HepG2 (cell line): ENCODE data around the gene RHOT2. TPM values are rescaled to one million over a fixed set of nuclear protein-coding genes. Genes with fewer than 3 reads are reported as not detected.
A peak's percentile ranks its signal among the peaks of the same experiment; 100 is the strongest.
"Not testable (repeated sequence)": the region's sequence is repeated elsewhere in the genome, so short reads cannot be mapped to it uniquely, and the experiment has no call there.

ENCODE experiments used
- ATAC-seq: fragments of 200-7000 bp; cut with Tn5 transposase; 3 replicates; pipeline ENCODE4 v1.9.1; 2020; ENCODE audit warnings: mild to moderate bottlenecking, moderate library complexity
- BruUV-seq: library from RNA; stranded (reverse); fragments of 400-500 nt; replicated peaks from 2 replicates; lab custom pipeline; 2021; lab: Mats Ljungman, UMichigan
- CTCF ChIA-PET: fragments of 300-600 bp; formaldehyde crosslinking; extraction: SDS; loops from one replicate; lab custom pipeline; 2021; ENCODE audit warnings: low total read pairs, inconsistent platforms, low intra/inter-chr PET ratio; lab: Yijun Ruan, JAX
- POLR2A ChIA-PET: fragments of 350-600 bp; sonication (Branson Sonifier 250); formaldehyde crosslinking; loops from one replicate; lab custom pipeline; 2020; ENCODE audit warnings: antibody characterized with exemption, inconsistent platforms; lab: Yijun Ruan, JAX
- DNase-seq: peaks from one replicate; pipeline ENCODE4 v3.0.0-alpha.2; 2015; ENCODE audit warnings: low spot score
- FAIRE-seq: peaks from 3 replicates; lab custom pipeline; 2011; peaks lifted over from hg19 to GRCh38; lab: Jason Lieb, UNC
- H2AFZ ChIP-seq: one replicate; pipeline ENCODE4 v1.6.1; 2011; ENCODE audit warnings: low read length, inconsistent platforms
- H3K27ac ChIP-seq: fragments of 300-600 bp; 3 replicates; pipeline ENCODE4 v1.8.0; 2011; ENCODE audit warnings: mixed run types, mild to moderate bottlenecking, mixed read lengths, low read length, inconsistent platforms; ENCODE audit not compliant: insufficient read depth; ENCODE audit errors: extremely low read length
- H3K27me3 ChIP-seq, 2 experiments: fragments of 200-600 bp in 1 of 2; 2 replicates in 1 of 2; 3 replicates in 1 of 2; pipeline versions ENCODE4 v1.6.0 to v1.8.0; 2011; ENCODE audit warnings: low read length in 2 of 2, mild to moderate bottlenecking in 2 of 2, moderate library complexity in 2 of 2, inconsistent platforms in 1 of 2; ENCODE audit not compliant: insufficient read depth in 2 of 2, control insufficient read depth in 1 of 2
- H3K36me3 ChIP-seq, 2 experiments: fragments of 200-600 bp in 1 of 2; replicated peaks in 1 of 2; 2 replicates in 1 of 2; 3 replicates in 1 of 2; pipeline versions ENCODE4 v1.5.1 to v1.8.0; 2011; ENCODE audit warnings: low read length in 2 of 2, inconsistent platforms in 1 of 2; ENCODE audit not compliant: insufficient read depth in 2 of 2, control insufficient read depth in 1 of 2
- H3K4me1 ChIP-seq: 2 replicates; pipeline ENCODE4 v1.5.1; 2012; ENCODE audit warnings: low read length, inconsistent platforms; ENCODE audit not compliant: insufficient read depth
- H3K4me2 ChIP-seq: 2 replicates; pipeline ENCODE4 v1.6.0; 2011; ENCODE audit warnings: low read depth, low read length, inconsistent platforms
- H3K4me3 ChIP-seq, 3 experiments: fragments of 200-600 bp in 1 of 3; sonication (generic), shearing (Covaris generic) in 1 of 3; replicated peaks in 1 of 3; 2 replicates each; pipeline ENCODE4 v1.5.1; 2011 to 2016; ENCODE audit warnings: low read length in 3 of 3, inconsistent platforms in 2 of 3, low read depth in 2 of 3, mild to moderate bottlenecking in 2 of 3, control low read depth in 1 of 3, mixed read lengths in 1 of 3; ENCODE audit not compliant: insufficient read depth in 1 of 3
- H3K79me2 ChIP-seq: one replicate; pipeline ENCODE4 v1.6.1; 2011; ENCODE audit warnings: low read length, inconsistent platforms; ENCODE audit not compliant: insufficient read depth
- H3K9ac ChIP-seq: 2 replicates; pipeline ENCODE4 v1.6.0; 2011; ENCODE audit warnings: mild to moderate bottlenecking, low read depth, low read length, inconsistent platforms; ENCODE audit not compliant: insufficient read depth
- H3K9me3 ChIP-seq: 2 replicates; pipeline ENCODE4 v1.5.1; 2012; ENCODE audit warnings: mild to moderate bottlenecking, low read length
- H4K20me1 ChIP-seq: 2 replicates; pipeline ENCODE4 v1.6.0; 2011; ENCODE audit warnings: inconsistent platforms, mild to moderate bottlenecking, low read length, moderate library complexity; ENCODE audit not compliant: insufficient read depth
- ELF3 ChIP-seq: IDR thresholded peaks from 2 replicates; pipeline ENCODE4 v1.6.1; 2016; ENCODE audit warnings: missing genetic modification reagents, missing compliant biosample characterization
- FOSL2 ChIP-seq: sonication (generic); formaldehyde crosslinking; IDR thresholded peaks from 2 replicates; pipeline ENCODE4 v1.4.0; 2020; ENCODE audit warnings: missing genetic modification reagents
- GATAD2A ChIP-seq: IDR thresholded peaks from 2 replicates; pipeline ENCODE4 v1.6.1; 2016
- PITX1 ChIP-seq: sonication (generic); formaldehyde crosslinking; IDR thresholded peaks from 2 replicates; pipeline ENCODE4 v1.5.1; 2020; ENCODE audit warnings: mild to moderate bottlenecking, missing genetic modification reagents
- RCOR2 ChIP-seq: IDR thresholded peaks from 2 replicates; pipeline ENCODE4 v1.6.1; 2016; ENCODE audit warnings: missing biosample characterization, missing genetic modification reagents
- SP5 ChIP-seq: IDR thresholded peaks from 2 replicates; pipeline ENCODE4 v1.6.1; 2016; ENCODE audit warnings: low read depth, borderline replicate concordance
- YEATS4 ChIP-seq: sonication (generic); formaldehyde crosslinking; IDR thresholded peaks from 2 replicates; pipeline ENCODE4 v1.4.0; 2020; ENCODE audit warnings: missing genetic modification reagents, borderline replicate concordance
- ZBTB33 ChIP-seq: sonication (generic); formaldehyde crosslinking; IDR thresholded peaks from 2 replicates; pipeline ENCODE4 v1.4.0; 2020; ENCODE audit warnings: missing genetic modification reagents
- ZMYM2 ChIP-seq: sonication (generic); formaldehyde crosslinking; IDR thresholded peaks from 2 replicates; pipeline ENCODE4 v1.8.0; 2022; ENCODE audit warnings: mild to moderate bottlenecking, missing genetic modification reagents
- ZNF792 ChIP-seq: IDR thresholded peaks from 2 replicates; pipeline ENCODE4 v1.6.1; 2016
- WGBS: methylation state at CpG from one replicate; pipeline ENCODE4 v1.1.6; 2017; ENCODE audit warnings: low lambda C conversion rate; 5-methylcytosine and 5-hydroxymethylcytosine counted together
- in situ Hi-C: cut with HindIII; loops from 2 replicates; pipeline ENCODE4 v1.10.0; 2017; ENCODE audit warnings: low pct_unique_long_range_greater_than_20kb; ENCODE audit not compliant: extremely low pct_ligation_motif_present
- intact Hi-C: fragments of 100-400 bp; cut with micrococcal nuclease; formaldehyde crosslinking; loops from one replicate; pipeline ENCODE4 v1.10.0; 2022; ENCODE audit not compliant: unreplicated experiment
- polyA plus RNA-seq, 8 experiments: library from polyadenylated mRNA; depleted of rRNA in 3 of 8; stranded (reverse) in 7 of 8; unstranded in 1 of 8; fragments of >200 nt; fragmentation: Illumina TruSeq in 4 of 8; extraction: Trizol in 4 of 8; gene quantifications; 2 replicates each; pipeline versions ENCODE4 v1.2.1 to v1.2.3, GENCODE V29; 2011 to 2016; ENCODE audit warnings: low read depth in 4 of 8, missing spikeins in 1 of 8, mixed read lengths in 1 of 8; ENCODE audit not compliant: insufficient read depth in 1 of 8
- total RNA-seq, 5 experiments: library from RNA; depleted of rRNA; stranded (reverse); fragments of >200 nt; fragmentation: Illumina TruSeq; extraction: Trizol; gene quantifications; 2 replicates each; pipeline ENCODE4 v1.2.3, GENCODE V29; 2016; ENCODE audit warnings: low read depth in 1 of 5
- TF ChIP-seq, protein P1 (sequence below): sonication (generic); formaldehyde crosslinking; IDR thresholded peaks from 2 replicates; pipeline ENCODE4 v1.4.0; 2020; ENCODE audit warnings: missing genetic modification reagents, borderline replicate concordance
- TF ChIP-seq, protein P2 (sequence below): sonication (generic); formaldehyde crosslinking; IDR thresholded peaks from 2 replicates; pipeline ENCODE4 v1.4.0; 2020; ENCODE audit warnings: missing genetic modification reagents

The RHOT2 gene
- total and polyA plus RNA-seq, 2 of the 13 experiments (the other 11 are each of a cell fraction or from before 2014, with no cell fraction given) = 63.6 to 76.9 TPM

DNA sequence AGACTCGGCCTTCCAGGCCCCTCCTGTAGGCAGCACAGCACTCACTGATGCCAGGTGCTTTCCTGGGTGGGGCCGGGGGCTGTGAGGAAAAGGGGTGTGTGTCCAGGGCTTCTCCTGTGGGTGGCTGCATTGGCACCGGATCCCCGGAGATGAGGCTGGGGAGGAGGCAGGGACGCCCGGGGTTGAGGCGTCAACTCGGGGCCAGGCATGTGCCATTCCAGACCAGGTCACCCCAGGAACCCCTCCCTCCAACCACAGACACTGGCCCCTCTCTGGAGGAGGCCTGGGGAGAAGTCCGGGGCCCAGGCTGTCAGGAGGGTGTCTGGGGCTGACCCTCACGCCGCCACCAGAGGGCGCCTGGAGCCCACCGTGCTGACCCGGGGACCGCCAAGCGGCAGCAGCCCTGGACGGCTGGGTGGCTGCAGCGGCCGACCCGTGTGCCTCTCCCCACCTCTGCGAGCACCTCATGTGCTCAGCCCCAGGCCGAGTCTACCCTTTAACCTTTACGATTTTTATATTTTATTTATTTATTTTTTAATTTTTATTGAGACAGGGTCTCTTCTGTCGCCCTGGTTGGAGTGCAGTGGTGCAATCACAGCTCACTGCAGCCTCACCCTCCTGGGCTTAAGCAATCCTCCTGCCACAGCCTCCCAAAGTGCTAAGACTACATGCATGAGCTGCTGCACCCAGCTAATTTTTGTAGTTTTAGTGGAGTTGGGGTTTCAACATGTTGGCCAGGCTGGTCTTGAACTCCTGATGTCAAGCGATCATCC, 43.8 kb downstream of the RHOT2 start (continued):
- peak; percentile 56; the same call in 1 of the 2 replicates for TF ChIP-seq ZBTB33 (CRISPR knock-in tag)
- TF ChIP-seq, all 625 proteins: peak for 37

GRCh38 chr16:712740-713250, 44.9 kb downstream of the RHOT2 start:
- WGBS = 22% methylated on average over 13 of the region's 13 CpGs
- Histone ChIP-seq H3K4me1 (peaks cover 35% of the 10 kb centered on the region), H3K27me3 (peaks cover 3 to 36% of the 10 kb centered on the region in 2 experiments; a peak in 4 of 5 replicates)
- H3K4me3 ChIP-seq, H3K9me3 ChIP-seq, intact Hi-C loops, H4K20me1 ChIP-seq, H3K27ac ChIP-seq, H2AFZ ChIP-seq, BruUV-seq, H3K9ac ChIP-seq, H3K79me2 ChIP-seq, H3K4me2 ChIP-seq, H3K36me3 ChIP-seq: not testable (repeated sequence)
- CTCF ChIA-PET = interaction anchor here (1.1 to 2.3 kb wide), 3 partner anchors 21 to 73 kb away, joined by 3 to 19 read pairs (median 13); partner anchors contain the start of gene CIAO3
- POLR2A ChIA-PET = interaction anchor here (0.6 to 1.4 kb wide), 8 partner anchors 8 to 75 kb away, joined by 3 to 9 read pairs (median 4); partner anchors contain the start of genes ANTKMT, CHTF18, CIAO3 and HAGHL
- in situ Hi-C loops = loop anchor here (5.0 kb wide), 1 partner anchor 75 kb away; the partner anchor contains the start of genes CHTF18 and RPUSD1
- DNase-seq = peak; percentile 93
- FAIRE-seq = peak; percentile 83
- peak; percentile 14 for ATAC-seq
- TF ChIP-seq SP5 (CRISPR knock-in tag) (peak; percentile 37; the same call in 1 of the 2 replicates), PITX1 (CRISPR knock-in tag) (peak; percentile 46; the same call in 1 of the 2 replicates), GATAD2A (CRISPR knock-in tag) (0 out of 2 replicates have a peak, but pooled peaks have one; percentile 18), RCOR2 (peak; percentile 64; the same call in 1 of the 2 replicates), FOSL2 (CRISPR knock-in tag) (peak; percentile 97), ZMYM2 (peak; percentile 89), ZNF792 (CRISPR knock-in tag) (peak; percentile 27; the same call in 1 of the 2 replicates), ELF3 (peak; percentile 29; the same call in 1 of the 2 replicates), YEATS4 (CRISPR knock-in tag) (peak; percentile 21; the same call in 1 of the 2 replicates)
- TF ChIP-seq, protein P1, sequence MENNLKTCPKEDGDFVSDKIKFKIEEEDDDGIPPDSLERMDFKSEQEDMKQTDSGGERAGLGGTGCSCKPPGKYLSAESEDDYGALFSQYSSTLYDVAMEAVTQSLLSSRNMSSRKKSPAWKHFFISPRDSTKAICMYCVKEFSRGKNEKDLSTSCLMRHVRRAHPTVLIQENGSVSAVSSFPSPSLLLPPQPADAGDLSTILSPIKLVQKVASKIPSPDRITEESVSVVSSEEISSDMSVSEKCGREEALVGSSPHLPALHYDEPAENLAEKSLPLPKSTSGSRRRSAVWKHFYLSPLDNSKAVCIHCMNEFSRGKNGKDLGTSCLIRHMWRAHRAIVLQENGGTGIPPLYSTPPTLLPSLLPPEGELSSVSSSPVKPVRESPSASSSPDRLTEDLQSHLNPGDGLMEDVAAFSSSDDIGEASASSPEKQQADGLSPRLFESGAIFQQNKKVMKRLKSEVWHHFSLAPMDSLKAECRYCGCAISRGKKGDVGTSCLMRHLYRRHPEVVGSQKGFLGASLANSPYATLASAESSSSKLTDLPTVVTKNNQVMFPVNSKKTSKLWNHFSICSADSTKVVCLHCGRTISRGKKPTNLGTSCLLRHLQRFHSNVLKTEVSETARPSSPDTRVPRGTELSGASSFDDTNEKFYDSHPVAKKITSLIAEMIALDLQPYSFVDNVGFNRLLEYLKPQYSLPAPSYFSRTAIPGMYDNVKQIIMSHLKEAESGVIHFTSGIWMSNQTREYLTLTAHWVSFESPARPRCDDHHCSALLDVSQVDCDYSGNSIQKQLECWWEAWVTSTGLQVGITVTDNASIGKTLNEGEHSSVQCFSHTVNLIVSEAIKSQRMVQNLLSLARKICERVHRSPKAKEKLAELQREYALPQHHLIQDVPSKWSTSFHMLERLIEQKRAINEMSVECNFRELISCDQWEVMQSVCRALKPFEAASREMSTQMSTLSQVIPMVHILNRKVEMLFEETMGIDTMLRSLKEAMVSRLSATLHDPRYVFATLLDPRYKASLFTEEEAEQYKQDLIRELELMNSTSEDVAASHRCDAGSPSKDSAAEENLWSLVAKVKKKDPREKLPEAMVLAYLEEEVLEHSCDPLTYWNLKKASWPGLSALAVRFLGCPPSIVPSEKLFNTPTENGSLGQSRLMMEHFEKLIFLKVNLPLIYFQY = 0 out of 2 replicates have a peak, but pooled peaks have one; percentile 30
- TF ChIP-seq, protein P2, sequence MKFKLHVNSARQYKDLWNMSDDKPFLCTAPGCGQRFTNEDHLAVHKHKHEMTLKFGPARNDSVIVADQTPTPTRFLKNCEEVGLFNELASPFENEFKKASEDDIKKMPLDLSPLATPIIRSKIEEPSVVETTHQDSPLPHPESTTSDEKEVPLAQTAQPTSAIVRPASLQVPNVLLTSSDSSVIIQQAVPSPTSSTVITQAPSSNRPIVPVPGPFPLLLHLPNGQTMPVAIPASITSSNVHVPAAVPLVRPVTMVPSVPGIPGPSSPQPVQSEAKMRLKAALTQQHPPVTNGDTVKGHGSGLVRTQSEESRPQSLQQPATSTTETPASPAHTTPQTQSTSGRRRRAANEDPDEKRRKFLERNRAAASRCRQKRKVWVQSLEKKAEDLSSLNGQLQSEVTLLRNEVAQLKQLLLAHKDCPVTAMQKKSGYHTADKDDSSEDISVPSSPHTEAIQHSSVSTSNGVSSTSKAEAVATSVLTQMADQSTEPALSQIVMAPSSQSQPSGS (CRISPR knock-in tag) = peak; percentile 17; the same call in 1 of the 2 replicates
